Measurements from ENCODE around the gene RAB30. TPM values are rescaled to one million over a fixed set of nuclear protein-coding genes. Genes with fewer than 3 reads are reported as not detected.

RAB30 gene
- total RNA-seq, 1 donor from 2014 or later: 5.8 TPM

- Histone ChIP-seq H3K36me3 (ENCODE audit: control insufficient read depth, insufficient read depth, low read length) (no peaks in the 10 kb centered on the region), H3K27me3 (ENCODE audit: control insufficient read depth, insufficient read depth, low read length) (no peaks in the 10 kb centered on the region), H3K4me3 (ENCODE audit: low read depth, low read length) (no peak overlapping the region)
- no peak for TF ChIP-seq CTCF (IDR thresholded peaks at IDR 0.05; ENCODE audit: insufficient read depth, low read length, poor library complexity, severe bottlenecking)
- no peak for DNase-seq (ENCODE audit: low read depth)
Measured at GRCh38 chr11:83006877-83007330, 64.8 kb downstream of the RAB30 start.

- no peak for TF ChIP-seq CTCF (IDR thresholded peaks at IDR 0.05; ENCODE audit: insufficient read depth, low read length, poor library complexity, severe bottlenecking)
- H3K36me3 ChIP-seq (ENCODE audit: control insufficient read depth, insufficient read depth, low read length): no peaks in the 10 kb centered on the region
- H3K27me3 ChIP-seq (ENCODE audit: control insufficient read depth, insufficient read depth, low read length): no peaks in the 10 kb centered on the region
- H3K4me3 ChIP-seq (ENCODE audit: low read depth, low read length): no peak overlapping the region
- no peak for DNase-seq (ENCODE audit: low read depth)
Measured at GRCh38 chr11:83004746-83005556, 66.7 kb downstream of the RAB30 start.

- DNase-seq (ENCODE audit: low read depth): no peak
- H3K27me3 ChIP-seq (ENCODE audit: control insufficient read depth, insufficient read depth, low read length): no peaks in the 10 kb centered on the region
- TF ChIP-seq CTCF (IDR thresholded peaks at IDR 0.05; ENCODE audit: insufficient read depth, low read length, poor library complexity, severe bottlenecking): no peak
- H3K36me3 ChIP-seq (ENCODE audit: control insufficient read depth, insufficient read depth, low read length): no peaks in the 10 kb centered on the region
- H3K4me3 ChIP-seq (ENCODE audit: low read depth, low read length): no peak overlapping the region
Measured at GRCh38 chr11:83002522-83002921, 69.2 kb downstream of the RAB30 start.

- no peak overlapping the region for H3K4me3 ChIP-seq (ENCODE audit: low read depth, low read length)
- no peak for DNase-seq (ENCODE audit: low read depth)
Measured at GRCh38 chr11:83002053-83002452, 69.6 kb downstream of the RAB30 start.

DNA sequence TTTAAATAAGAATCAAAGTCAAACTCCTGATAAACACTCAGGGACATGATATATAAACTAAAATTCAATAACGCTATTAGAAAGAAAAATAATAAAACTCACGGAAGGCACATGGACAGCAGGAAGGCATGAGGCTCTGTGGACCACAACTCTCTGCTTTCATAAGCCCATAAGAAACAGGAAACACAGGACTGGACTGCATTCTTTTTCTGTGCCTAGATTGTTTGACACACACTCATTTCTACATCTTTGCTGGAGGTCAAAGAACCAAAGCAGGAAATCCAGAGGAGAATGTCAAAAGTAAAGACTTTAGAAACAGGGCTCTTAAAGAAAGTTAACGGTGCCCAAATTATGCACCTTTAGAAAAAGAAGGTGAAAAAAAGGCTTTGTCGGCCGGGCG lies 71.3 kb downstream of the RAB30 start:
- no peaks in the 10 kb centered on the region for H3K27me3 ChIP-seq (ENCODE audit: control insufficient read depth, insufficient read depth, low read length)
- TF ChIP-seq CTCF (IDR thresholded peaks at IDR 0.05; ENCODE audit: insufficient read depth, low read length, poor library complexity, severe bottlenecking): no peak

More at GRCh38 chr11:83002053-83002452, 69.6 kb downstream of the RAB30 start:
- TF ChIP-seq CTCF (IDR thresholded peaks at IDR 0.05; ENCODE audit: insufficient read depth, low read length, poor library complexity, severe bottlenecking): no peak
- no peaks in the 10 kb centered on the region for H3K27me3 ChIP-seq (ENCODE audit: control insufficient read depth, insufficient read depth, low read length)
- H3K36me3 ChIP-seq (ENCODE audit: control insufficient read depth, insufficient read depth, low read length): no peaks in the 10 kb centered on the region

GRCh38 chr11:82999232-82999631 lies 72.5 kb downstream of the RAB30 start:
- no peak for DNase-seq (ENCODE audit: low read depth)
- H3K27me3 ChIP-seq (ENCODE audit: control insufficient read depth, insufficient read depth, low read length): no peaks in the 10 kb centered on the region
- no peaks in the 10 kb centered on the region for H3K36me3 ChIP-seq (ENCODE audit: control insufficient read depth, insufficient read depth, low read length)
- H3K4me3 ChIP-seq (ENCODE audit: low read depth, low read length): no peak overlapping the region
- no peak for TF ChIP-seq CTCF (IDR thresholded peaks at IDR 0.05; ENCODE audit: insufficient read depth, low read length, poor library complexity, severe bottlenecking)

More for the DNA sequence above, 71.3 kb downstream of the RAB30 start:
- Histone ChIP-seq H3K4me3 (ENCODE audit: low read depth, low read length) (no peak overlapping the region), H3K36me3 (ENCODE audit: control insufficient read depth, insufficient read depth, low read length) (no peaks in the 10 kb centered on the region)
- DNase-seq (ENCODE audit: low read depth): no peak
